ENCODE data around the gene BZW2. TPM values are rescaled to one million over a fixed set of nuclear protein-coding genes. Genes with fewer than 3 reads are reported as not detected.

Gene BZW2
- total and polyA plus RNA-seq, 2 of the 13 experiments (the other 11 are each of a cell fraction or from before 2014, with no cell fraction given) = 21.8 to 95.2 TPM

DNA sequence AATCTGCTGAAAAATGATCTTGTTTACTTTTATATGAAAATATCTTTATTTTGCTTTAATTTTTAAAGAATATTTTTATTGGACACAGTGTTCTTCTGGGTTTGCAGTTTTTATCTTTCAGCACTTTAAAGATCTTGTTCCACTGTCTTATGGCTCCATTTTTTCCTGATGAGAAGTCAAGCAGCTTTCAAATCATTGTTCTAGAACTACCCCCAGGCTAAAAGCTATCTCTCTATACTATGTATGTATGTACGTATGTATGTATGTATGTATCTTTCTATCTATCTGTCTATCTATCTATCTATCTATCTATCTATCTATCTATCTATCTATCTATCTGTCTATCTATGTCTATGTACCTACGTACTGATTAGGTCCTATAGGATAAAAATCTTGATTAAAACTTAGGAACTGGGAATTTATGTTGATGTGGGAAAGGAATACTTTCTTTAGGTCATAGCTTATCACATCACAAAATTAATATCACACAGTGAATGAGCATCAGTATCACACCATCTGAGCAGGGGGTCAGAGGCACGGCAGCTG, 72.2 kb downstream of the BZW2 start:
- ChIA-PET CTCF (ENCODE audit: low intra/inter-chr PET ratio, low total read pairs) (no interaction called here), POLR2A (no interaction called here)
- in situ Hi-C loops (cut with HindIII; ENCODE audit: extremely low pct_ligation_motif_present, low pct_unique_long_range_greater_than_20kb) (no loop called here), intact Hi-C loops (cut with micrococcal nuclease; ENCODE audit: unreplicated experiment) (no loop called here)
- no peak overlapping the region for H2AFZ ChIP-seq (ENCODE audit: low read length)
- DNase-seq (ENCODE audit: low spot score) (no peak), FAIRE-seq (no peak), ATAC-seq (no peak)
- TF ChIP-seq ZNF160 (CRISPR knock-in tag; IDR thresholded peaks at IDR 0.05) (no peak), ZNF256 (CRISPR knock-in tag; conservative IDR thresholded peaks at IDR 0.05) (no peak), HCFC1 (IDR thresholded peaks at IDR 0.05; ENCODE audit: low read depth, low read length) (no peak), NCOA1 (CRISPR knock-in tag; IDR thresholded peaks at IDR 0.05) (no peak)
- TF ChIP-seq, protein P1, sequence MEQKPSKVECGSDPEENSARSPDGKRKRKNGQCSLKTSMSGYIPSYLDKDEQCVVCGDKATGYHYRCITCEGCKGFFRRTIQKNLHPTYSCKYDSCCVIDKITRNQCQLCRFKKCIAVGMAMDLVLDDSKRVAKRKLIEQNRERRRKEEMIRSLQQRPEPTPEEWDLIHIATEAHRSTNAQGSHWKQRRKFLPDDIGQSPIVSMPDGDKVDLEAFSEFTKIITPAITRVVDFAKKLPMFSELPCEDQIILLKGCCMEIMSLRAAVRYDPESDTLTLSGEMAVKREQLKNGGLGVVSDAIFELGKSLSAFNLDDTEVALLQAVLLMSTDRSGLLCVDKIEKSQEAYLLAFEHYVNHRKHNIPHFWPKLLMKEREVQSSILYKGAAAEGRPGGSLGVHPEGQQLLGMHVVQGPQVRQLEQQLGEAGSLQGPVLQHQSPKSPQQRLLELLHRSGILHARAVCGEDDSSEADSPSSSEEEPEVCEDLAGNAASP (CRISPR knock-in tag; IDR thresholded peaks at IDR 0.05; ENCODE audit: borderline replicate concordance) = no peak
- H4K20me1 ChIP-seq (ENCODE audit: insufficient read depth, low read length) = no peaks in the 10 kb centered on the region
- 95% methylated on average over 3 of the region's 3 CpGs for WGBS (ENCODE audit: low lambda C conversion rate)
- peaks cover 7% of the 10 kb centered on the region; the same call in 1 of the 2 replicates for H3K4me1 ChIP-seq (ENCODE audit: insufficient read depth, low read length)
- H3K9me3 ChIP-seq (ENCODE audit: low read length) = no peaks in the 10 kb centered on the region
- H3K27ac ChIP-seq (ENCODE audit: extremely low read length, insufficient read depth, low read length) = no peak overlapping the region
- H3K79me2 ChIP-seq (ENCODE audit: insufficient read depth, low read length) = no peaks in the 10 kb centered on the region
- no peak overlapping the region for H3K4me3 ChIP-seq (replicated peaks in 1 of 3; ENCODE audit: insufficient read depth in 1 of 3, low read depth in 2 of 3, low read length in 3 of 3)
- no peaks in the 10 kb centered on the region for H3K27me3 ChIP-seq (ENCODE audit: control insufficient read depth in 1 of 2, insufficient read depth in 2 of 2, low read length in 2 of 2)
- BruUV-seq (replicated peaks) = no TSS peak
- H3K36me3 ChIP-seq (replicated peaks in 1 of 2; ENCODE audit: control insufficient read depth in 1 of 2, insufficient read depth in 2 of 2, low read length in 2 of 2) = no peaks in the 10 kb centered on the region
- no peak overlapping the region for H3K9ac ChIP-seq (ENCODE audit: insufficient read depth, low read depth, low read length)
- H3K4me2 ChIP-seq (ENCODE audit: low read depth, low read length) = no peak overlapping the region

DNA sequence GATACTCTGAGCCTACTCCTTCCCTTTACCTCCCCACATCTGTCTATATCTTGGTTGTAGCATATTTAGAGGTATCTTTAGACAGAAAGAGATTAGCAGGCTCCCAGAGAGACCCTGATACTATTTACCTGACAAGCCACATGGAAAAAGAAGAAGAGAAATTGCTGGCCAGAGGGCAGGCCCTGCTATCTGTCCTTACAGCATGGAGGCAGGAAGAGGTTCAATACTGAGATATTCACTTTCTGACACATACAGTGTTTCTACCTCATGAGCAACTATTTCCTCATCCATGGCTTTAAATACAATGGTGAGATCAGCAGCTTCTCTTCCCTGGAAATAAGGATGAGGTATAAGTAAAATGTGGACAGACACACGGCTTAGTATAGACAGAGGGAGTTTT, 73.7 kb downstream of the BZW2 start:
- H3K79me2 ChIP-seq (ENCODE audit: insufficient read depth, low read length) = no peaks in the 10 kb centered on the region
- H4K20me1 ChIP-seq (ENCODE audit: insufficient read depth, low read length) = no peaks in the 10 kb centered on the region
- CTCF ChIA-PET (ENCODE audit: low intra/inter-chr PET ratio, low total read pairs) = no interaction called here
- DNase-seq (ENCODE audit: low spot score) = no peak
- POLR2A ChIA-PET = no interaction called here
- H3K27ac ChIP-seq (ENCODE audit: extremely low read length, insufficient read depth, low read length) = no peak overlapping the region
- intact Hi-C loops (cut with micrococcal nuclease; ENCODE audit: unreplicated experiment) = no loop called here
- no peaks in the 10 kb centered on the region for H3K36me3 ChIP-seq (replicated peaks in 1 of 2; ENCODE audit: control insufficient read depth in 1 of 2, insufficient read depth in 2 of 2, low read length in 2 of 2)
- 100% methylated on average over 1 of the region's 1 CpG for WGBS (ENCODE audit: low lambda C conversion rate)
- no peaks in the 10 kb centered on the region for H3K9me3 ChIP-seq (ENCODE audit: low read length)
- H3K27me3 ChIP-seq (ENCODE audit: control insufficient read depth in 1 of 2, insufficient read depth in 2 of 2, low read length in 2 of 2) = no peaks in the 10 kb centered on the region
- H3K4me3 ChIP-seq (replicated peaks in 1 of 3; ENCODE audit: insufficient read depth in 1 of 3, low read depth in 2 of 3, low read length in 3 of 3) = no peak overlapping the region
- no peak overlapping the region for H3K9ac ChIP-seq (ENCODE audit: insufficient read depth, low read depth, low read length)
- BruUV-seq (replicated peaks) = no TSS peak
- FAIRE-seq = no peak
- H2AFZ ChIP-seq (ENCODE audit: low read length) = no peak overlapping the region
- ATAC-seq = no peak
- H3K4me2 ChIP-seq (ENCODE audit: low read depth, low read length) = no peak overlapping the region
- in situ Hi-C loops (cut with HindIII; ENCODE audit: extremely low pct_ligation_motif_present, low pct_unique_long_range_greater_than_20kb) = no loop called here
- peaks cover 7% of the 10 kb centered on the region; the same call in 1 of the 2 replicates for H3K4me1 ChIP-seq (ENCODE audit: insufficient read depth, low read length)
- TF ChIP-seq, protein P2, sequence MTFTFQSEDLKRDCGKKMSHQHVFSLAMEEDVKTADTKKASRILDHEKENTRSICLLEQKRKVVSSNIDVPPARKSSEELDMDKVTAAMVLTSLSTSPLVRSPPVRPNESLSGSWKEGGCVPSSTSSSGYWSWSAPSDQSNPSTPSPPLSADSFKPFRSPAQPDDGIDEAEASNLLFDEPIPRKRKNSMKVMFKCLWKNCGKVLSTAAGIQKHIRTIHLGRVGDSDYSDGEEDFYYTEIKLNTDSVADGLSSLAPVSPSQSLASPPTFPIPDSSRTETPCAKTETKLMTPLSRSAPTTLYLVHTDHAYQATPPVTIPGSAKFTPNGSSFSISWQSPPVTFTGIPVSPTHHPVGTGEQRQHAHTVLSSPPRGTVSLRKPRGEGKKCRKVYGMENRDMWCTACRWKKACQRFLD (CRISPR knock-in tag; IDR thresholded peaks at IDR 0.05; ENCODE audit: borderline replicate concordance) = no peak
- TF ChIP-seq EHMT2 (IDR thresholded peaks at IDR 0.05; ENCODE audit: borderline replicate concordance, low read depth, low read length) (no peak), DNMT3B (CRISPR knock-in tag; conservative IDR thresholded peaks at IDR 0.05) (no peak), SP5 (CRISPR knock-in tag; IDR thresholded peaks at IDR 0.05; ENCODE audit: borderline replicate concordance, low read depth) (no peak), MEIS2 (CRISPR knock-in tag; IDR thresholded peaks at IDR 0.05) (no peak), ZNF605 (CRISPR knock-in tag; IDR thresholded peaks at IDR 0.05) (no peak), ZNF619 (CRISPR knock-in tag; IDR thresholded peaks at IDR 0.05) (no peak), SMARCE1 (IDR thresholded peaks at IDR 0.05; ENCODE audit: borderline replicate concordance) (no peak)
- TF ChIP-seq, protein P3, sequence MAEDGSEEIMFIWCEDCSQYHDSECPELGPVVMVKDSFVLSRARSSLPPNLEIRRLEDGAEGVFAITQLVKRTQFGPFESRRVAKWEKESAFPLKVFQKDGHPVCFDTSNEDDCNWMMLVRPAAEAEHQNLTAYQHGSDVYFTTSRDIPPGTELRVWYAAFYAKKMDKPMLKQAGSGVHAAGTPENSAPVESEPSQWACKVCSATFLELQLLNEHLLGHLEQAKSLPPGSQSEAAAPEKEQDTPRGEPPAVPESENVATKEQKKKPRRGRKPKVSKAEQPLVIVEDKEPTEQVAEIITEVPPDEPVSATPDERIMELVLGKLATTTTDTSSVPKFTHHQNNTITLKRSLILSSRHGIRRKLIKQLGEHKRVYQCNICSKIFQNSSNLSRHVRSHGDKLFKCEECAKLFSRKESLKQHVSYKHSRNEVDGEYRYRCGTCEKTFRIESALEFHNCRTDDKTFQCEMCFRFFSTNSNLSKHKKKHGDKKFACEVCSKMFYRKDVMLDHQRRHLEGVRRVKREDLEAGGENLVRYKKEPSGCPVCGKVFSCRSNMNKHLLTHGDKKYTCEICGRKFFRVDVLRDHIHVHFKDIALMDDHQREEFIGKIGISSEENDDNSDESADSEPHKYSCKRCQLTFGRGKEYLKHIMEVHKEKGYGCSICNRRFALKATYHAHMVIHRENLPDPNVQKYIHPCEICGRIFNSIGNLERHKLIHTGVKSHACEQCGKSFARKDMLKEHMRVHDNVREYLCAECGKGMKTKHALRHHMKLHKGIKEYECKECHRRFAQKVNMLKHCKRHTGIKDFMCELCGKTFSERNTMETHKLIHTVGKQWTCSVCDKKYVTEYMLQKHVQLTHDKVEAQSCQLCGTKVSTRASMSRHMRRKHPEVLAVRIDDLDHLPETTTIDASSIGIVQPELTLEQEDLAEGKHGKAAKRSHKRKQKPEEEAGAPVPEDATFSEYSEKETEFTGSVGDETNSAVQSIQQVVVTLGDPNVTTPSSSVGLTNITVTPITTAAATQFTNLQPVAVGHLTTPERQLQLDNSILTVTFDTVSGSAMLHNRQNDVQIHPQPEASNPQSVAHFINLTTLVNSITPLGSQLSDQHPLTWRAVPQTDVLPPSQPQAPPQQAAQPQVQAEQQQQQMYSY (CRISPR knock-in tag; IDR thresholded peaks at IDR 0.05) = no peak
